PFSK-1 (cell line): ENCODE results near the gene MICALL2.

Experiments
- POLR2AphosphoS5 ChIP-seq: IDR thresholded peaks from 2 replicates; pipeline ENCODE4 v1.6.1; 2012; ENCODE audit warnings: low read depth, mild to moderate bottlenecking, control low read depth, low read length, moderate library complexity
- SIN3A ChIP-seq: IDR thresholded peaks from 2 replicates; pipeline ENCODE4 v1.6.1; 2012; ENCODE audit warnings: mild to moderate bottlenecking, low read length, moderate library complexity, borderline replicate concordance; ENCODE audit not compliant: insufficient read depth
- TAF1 ChIP-seq: IDR thresholded peaks from 2 replicates; pipeline ENCODE4 v1.6.1; 2012; ENCODE audit warnings: low read length, control low read depth, borderline replicate concordance; ENCODE audit not compliant: insufficient read depth

- TF ChIP-seq TAF1 (no peak), SIN3A (no peak), POLR2AphosphoS5 (no peak)
Measured at GRCh38 chr7:1460821-1461645, 1.8 kb upstream of the MICALL2 start.
